ENCODE measurements around the gene GPALPP1.

Gene GPALPP1

DNA sequence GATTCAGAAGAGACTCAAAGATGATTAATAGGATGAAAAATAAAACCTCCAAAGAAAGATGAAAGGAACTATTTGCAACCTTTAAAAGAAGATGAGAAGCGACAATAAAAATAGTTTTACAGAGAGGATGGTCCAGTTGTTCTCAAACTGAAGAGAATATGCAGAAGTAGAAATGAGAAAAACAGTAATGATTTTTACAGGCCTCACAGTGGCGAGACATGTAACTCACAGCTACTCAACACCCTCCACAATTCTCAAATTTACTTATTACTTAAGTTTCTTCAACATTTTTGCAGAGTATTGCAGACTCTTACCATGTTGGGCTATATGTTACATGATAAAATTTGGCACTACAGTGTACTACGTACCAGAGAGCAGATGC lies 20.9 kb upstream of the GPALPP1 start:
- H3K4me1 ChIP-seq, result peaks cover 5 to 17% (median 9%) of the 10 kb centered on the region in 10 experiments
- TF ChIP-seq Cebpa-rat (IDR thresholded peaks at IDR 0.05), result no peak
- H3K4me3 ChIP-seq, result no peak overlapping the region
- H3K9me3 ChIP-seq (replicated peaks in 1 of 11), result peaks cover 19 to 26% (median 22%) of the 10 kb centered on the region in 11 experiments
- H4K20me1 ChIP-seq, result peaks cover 0 to 8% (median 0%) of the 10 kb centered on the region in 11 experiments; a peak in 3 of 22 replicates
- H3K27ac ChIP-seq, result no peak overlapping the region
- H3K9ac ChIP-seq, result no peak overlapping the region
- H3K36me3 ChIP-seq, result peaks cover 25 to 85% (median 71%) of the 10 kb centered on the region in 11 experiments
- no peak overlapping the region for H3K4me2 ChIP-seq
- no peaks in the 10 kb centered on the region for H3K27me3 ChIP-seq

DNA sequence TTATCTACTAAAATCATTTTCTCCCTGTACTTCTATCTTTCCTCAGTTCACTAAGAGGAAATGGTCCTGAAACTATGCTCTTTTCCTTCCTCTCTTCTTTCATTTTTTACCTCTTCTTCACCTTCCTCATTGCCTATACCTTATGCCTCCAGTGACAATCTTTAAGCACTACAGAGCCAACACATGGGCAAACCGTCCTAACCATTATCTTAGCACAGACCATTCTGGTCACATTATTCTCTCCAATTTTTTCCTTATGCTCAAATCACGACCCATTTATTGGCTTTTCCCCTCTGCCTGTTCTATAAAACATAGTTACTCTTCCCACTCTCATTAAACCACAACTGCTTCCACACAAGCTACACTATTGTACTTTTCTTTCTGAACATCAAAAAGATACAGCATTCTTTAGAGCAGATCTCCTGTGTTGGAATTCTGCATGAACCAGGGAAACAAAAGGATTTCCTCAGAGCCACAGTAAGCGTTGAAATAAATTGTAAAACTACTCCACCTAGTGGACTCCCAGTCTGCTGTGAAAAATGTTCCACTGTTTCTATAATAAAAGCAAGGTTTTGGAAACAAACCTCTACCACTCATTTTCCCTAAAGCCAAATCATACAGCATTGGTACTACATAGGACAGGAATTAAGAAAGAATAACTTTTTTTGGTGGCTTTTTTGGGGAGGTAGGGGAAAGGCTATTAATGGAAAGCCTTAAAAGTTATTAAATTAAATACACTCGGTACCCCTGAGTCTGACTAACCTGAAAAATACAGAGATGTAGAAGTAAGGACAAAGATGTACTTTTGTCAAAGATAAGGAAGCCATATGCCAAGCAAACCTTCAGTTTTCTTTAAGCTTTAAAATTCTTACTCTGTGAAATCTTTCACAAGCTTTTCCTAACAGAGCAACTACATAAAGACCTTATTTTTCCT lies 19.5 kb upstream of the GPALPP1 start:
- peaks cover 19 to 31% (median 23%) of the 10 kb centered on the region in 10 experiments for H3K4me1 ChIP-seq
- H3K4me3 ChIP-seq, result no peak overlapping the region
- no peaks in the 10 kb centered on the region for H3K27me3 ChIP-seq
- no peak for TF ChIP-seq Cebpa-rat (IDR thresholded peaks at IDR 0.05)
- H4K20me1 ChIP-seq, result peaks cover 0 to 9% (median 0%) of the 10 kb centered on the region in 11 experiments; a peak in 3 of 22 replicates
- H3K27ac ChIP-seq, result no peak overlapping the region
- no peak overlapping the region for H3K9ac ChIP-seq
- peaks cover 5 to 12% (median 8%) of the 10 kb centered on the region in 11 experiments; a peak in 20 of 22 replicates for H3K9me3 ChIP-seq (replicated peaks in 1 of 11)
- H3K36me3 ChIP-seq, result peaks cover 11 to 71% (median 57%) of the 10 kb centered on the region in 11 experiments
- peak overlapping the region in 1 of 11 experiments; percentile 6; a peak in 1 of 22 replicates for H3K4me2 ChIP-seq

DNA sequence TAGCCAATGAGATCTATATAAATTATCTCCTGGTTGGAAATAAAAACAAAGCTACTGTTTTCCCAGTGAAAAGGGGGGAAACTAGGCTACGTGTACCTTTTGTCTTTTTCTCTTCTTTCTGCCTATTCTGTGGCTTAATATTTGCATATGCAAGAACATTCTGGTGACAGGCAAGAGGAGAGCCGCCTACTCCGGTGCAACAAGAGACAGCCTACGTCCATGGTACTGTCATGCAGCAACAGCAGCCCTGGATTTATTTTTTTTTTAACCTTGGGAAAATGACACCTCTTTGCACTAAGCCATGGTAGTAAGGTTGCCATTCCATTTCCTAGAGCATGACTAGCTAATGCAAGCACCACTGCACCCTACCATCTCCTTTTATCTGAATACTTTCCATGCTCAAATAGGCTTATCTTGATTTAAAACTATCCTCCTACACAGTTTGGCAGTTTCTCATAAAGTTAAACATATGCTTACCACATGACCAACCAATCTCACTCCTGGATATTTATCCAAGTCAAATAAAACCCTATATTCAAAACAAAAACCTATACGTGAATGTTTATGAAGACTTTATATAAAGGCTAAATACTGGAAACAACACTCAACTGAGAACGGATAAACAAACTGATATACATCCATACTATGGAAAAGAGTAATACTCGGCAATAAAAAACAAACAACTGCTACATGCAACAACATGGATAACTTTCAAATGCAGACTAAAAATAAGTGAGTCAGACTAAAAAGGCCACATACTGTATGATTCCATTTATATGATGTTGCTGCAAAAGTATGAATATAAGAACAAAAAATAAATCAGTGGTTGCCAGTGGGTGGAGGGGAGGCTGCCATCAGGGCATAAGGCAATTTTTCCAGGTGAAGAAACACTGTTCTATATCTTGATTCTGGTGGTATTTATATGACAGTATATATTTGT lies 17.4 kb upstream of the GPALPP1 start:
- Histone ChIP-seq H3K4me1 (peaks cover 40 to 52% (median 44%) of the 10 kb centered on the region in 10 experiments), H3K27me3 (no peaks in the 10 kb centered on the region), H3K27ac (peak overlapping the region in 2 of 11 experiments; percentile 8 to 20; a peak in 2 of 22 replicates), H3K36me3 (peaks cover 0 to 59% (median 47%) of the 10 kb centered on the region in 11 experiments; a peak in 17 of 22 replicates), H3K9ac (peak overlapping the region in 1 of 11 experiments; percentile 19; a peak in 1 of 22 replicates), H3K4me2 (no peak overlapping the region), H4K20me1 (peaks cover 0 to 9% (median 0%) of the 10 kb centered on the region in 11 experiments; a peak in 3 of 22 replicates), H3K9me3 (replicated peaks in 1 of 11) (no peaks in the 10 kb centered on the region), H3K4me3 (no peak overlapping the region)
- no peak for TF ChIP-seq Cebpa-rat (IDR thresholded peaks at IDR 0.05)

DNA sequence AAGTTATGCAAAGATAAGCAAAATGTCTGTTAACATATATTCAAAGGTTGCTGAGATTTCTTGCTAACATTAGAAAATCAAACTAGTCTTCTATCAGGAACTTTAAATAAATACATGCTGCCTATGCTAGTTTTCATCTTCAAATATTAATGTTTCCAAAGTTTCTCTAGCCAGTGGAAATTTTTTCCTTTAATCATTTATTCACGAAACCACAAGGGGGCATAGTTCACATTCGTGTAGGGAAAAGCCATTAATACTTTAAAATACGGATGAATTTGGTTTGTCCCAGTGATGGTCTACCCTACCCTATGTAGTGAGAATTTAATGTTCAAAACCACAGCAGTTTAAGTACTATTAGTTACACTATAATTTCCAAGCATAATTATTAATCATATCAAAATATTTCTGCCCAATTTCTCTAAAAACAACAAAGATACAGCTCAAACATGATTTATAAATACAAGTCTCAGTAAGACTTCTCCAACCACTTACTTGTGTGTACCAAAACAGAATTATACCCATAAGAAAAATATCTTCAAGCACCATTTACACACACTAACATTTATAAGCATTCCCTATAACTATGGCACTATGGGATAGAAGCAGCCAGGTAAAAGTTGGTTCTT lies 16.3 kb upstream of the GPALPP1 start:
- H3K4me3 ChIP-seq, result peak overlapping the region in 2 of 10 experiments; percentile 47 to 53; a peak in 4 of 20 replicates
- H3K27ac ChIP-seq, result peak overlapping the region in 9 of 11 experiments; percentile 76 to 94 (median 92); a peak in 19 of 22 replicates
- H3K27me3 ChIP-seq, result no peaks in the 10 kb centered on the region
- peaks cover 41 to 62% (median 53%) of the 10 kb centered on the region in 10 experiments for H3K4me1 ChIP-seq
- no peak for TF ChIP-seq Cebpa-rat (IDR thresholded peaks at IDR 0.05)
- peak overlapping the region in 8 of 11 experiments; percentile 37 to 80 (median 77); a peak in 14 of 22 replicates for H3K9ac ChIP-seq
- H3K4me2 ChIP-seq, result peak overlapping the region; percentile 73 to 92 (median 86); a peak in 21 of 22 replicates
- H3K36me3 ChIP-seq, result peaks cover 7 to 59% (median 49%) of the 10 kb centered on the region in 11 experiments; a peak in 21 of 22 replicates
- peaks cover 0 to 9% (median 0%) of the 10 kb centered on the region in 11 experiments; a peak in 3 of 22 replicates for H4K20me1 ChIP-seq
- no peaks in the 10 kb centered on the region for H3K9me3 ChIP-seq (replicated peaks in 1 of 11)

DNA sequence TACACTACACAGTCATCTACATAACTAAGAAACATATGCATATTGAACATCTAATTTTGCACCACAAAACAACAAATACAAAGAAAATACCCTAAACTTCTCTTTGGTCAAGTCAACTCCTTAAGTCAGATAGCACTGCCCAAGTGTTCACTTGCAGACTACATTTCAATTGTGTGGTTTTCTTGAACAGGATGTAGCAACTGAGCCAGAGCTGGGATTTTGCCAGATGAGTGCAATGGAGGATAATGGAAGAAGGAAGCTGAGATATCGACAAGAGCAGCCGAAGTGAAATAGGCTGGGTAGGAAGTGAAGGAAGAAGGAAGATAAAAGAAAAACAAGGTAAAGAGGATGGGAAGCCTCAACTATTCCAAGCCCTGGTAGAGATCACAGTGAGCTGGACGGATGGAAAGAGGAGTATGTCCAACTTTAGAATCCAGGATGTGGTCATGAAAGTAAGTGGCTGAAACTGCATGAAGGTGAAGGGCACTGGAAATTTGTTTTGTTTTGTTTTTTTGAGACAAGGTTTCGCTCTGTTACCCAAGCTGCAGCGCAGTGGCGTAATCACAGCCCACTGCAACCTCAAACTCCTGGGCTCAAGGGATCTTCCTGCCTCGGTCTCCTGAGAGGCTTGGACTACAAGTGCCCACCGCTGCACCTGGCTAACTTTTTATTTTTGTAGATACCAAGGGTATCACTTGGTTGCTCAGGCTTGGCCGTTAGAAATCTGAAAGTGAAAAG lies 15.1 kb upstream of the GPALPP1 start:
- peaks cover 41 to 66% (median 59%) of the 10 kb centered on the region in 10 experiments for H3K4me1 ChIP-seq
- H3K4me2 ChIP-seq, result peak overlapping the region; percentile 73 to 92 (median 86)
- peaks cover 0 to 9% (median 0%) of the 10 kb centered on the region in 11 experiments; a peak in 3 of 22 replicates for H4K20me1 ChIP-seq
- no peaks in the 10 kb centered on the region for H3K27me3 ChIP-seq
- peak overlapping the region; percentile 27 to 56 (median 46); a peak in 19 of 20 replicates for H3K4me3 ChIP-seq
- peak overlapping the region in 10 of 11 experiments; percentile 49 to 94 (median 90); a peak in 21 of 22 replicates for H3K27ac ChIP-seq
- no peaks in the 10 kb centered on the region for H3K9me3 ChIP-seq (replicated peaks in 1 of 11)
- peak overlapping the region in 9 of 11 experiments; percentile 66 to 80 (median 76); a peak in 18 of 22 replicates for H3K9ac ChIP-seq
- TF ChIP-seq Cebpa-rat (IDR thresholded peaks at IDR 0.05), result peak in 9 of 11 experiments; percentile 50 to 96 (median 93); a peak in 17 of 22 replicates
- peaks cover 17 to 59% (median 50%) of the 10 kb centered on the region in 11 experiments for H3K36me3 ChIP-seq

DNA sequence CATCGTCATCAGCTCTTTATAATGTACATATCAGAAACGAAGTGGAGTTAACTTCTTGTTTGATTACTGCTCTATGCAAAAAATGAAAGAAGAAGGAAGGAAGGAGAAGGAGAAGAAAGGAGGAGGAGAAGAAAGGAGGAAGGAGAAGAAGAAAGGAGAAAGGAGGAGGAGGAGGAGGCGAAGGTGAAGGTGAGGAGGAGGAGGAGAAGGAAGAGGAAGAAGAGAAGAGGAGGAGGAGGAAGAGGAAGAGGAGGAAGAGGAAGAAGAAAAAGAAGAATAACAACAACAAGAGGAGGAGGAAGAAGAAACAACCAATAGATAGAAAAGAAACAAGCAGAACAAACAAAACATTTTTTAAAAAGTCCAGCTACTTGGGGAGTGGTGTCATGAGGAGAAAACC lies 13.1 kb upstream of the GPALPP1 start:
- peak overlapping the region in 1 of 10 experiments; percentile 6; a peak in 1 of 20 replicates for H3K4me3 ChIP-seq
- H3K36me3 ChIP-seq, result peaks cover 32 to 69% (median 63%) of the 10 kb centered on the region in 11 experiments

DNA sequence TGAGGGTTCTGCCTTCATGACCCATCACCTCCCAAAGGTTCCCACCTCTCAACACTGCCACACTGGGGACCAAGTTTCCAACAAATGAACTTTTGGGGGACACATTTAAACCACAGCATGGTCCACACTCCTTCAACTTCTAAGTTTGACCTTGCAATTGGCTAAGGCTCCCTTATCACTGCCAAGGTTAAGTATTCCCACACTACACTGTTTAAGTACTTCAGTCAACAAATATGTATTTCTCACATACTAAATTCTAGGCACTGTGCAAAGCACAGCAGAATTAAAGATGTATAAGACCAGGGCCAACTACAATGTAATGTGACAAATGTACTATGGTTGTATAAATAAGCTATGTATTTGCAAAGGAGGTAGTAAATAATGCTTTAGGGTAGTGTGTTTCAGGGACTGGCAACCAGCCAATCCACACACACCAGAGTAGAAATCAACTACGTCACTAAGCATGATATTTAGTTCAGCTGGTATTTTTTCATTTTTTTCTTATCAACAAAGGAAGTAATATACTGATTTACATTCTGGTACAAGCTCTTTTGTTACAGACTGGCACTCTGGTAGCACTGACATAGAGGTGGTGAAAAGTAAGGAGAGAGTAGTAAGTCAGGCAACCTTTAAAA lies 12.3 kb upstream of the GPALPP1 start:
- Histone ChIP-seq H3K4me3 (no peak overlapping the region), H3K4me2 (peak overlapping the region; percentile 54 to 92 (median 85); a peak in 20 of 22 replicates), H3K36me3 (peaks cover 32 to 67% (median 59%) of the 10 kb centered on the region in 11 experiments), H3K4me1 (peaks cover 41 to 63% (median 60%) of the 10 kb centered on the region in 10 experiments), H3K9me3 (replicated peaks in 1 of 11) (no peaks in the 10 kb centered on the region), H4K20me1 (peaks cover 0 to 12% (median 0%) of the 10 kb centered on the region in 11 experiments; a peak in 5 of 22 replicates), H3K27me3 (no peaks in the 10 kb centered on the region), H3K9ac (no peak overlapping the region), H3K27ac (peak overlapping the region in 9 of 11 experiments; percentile 16 to 94 (median 92); a peak in 14 of 22 replicates)
- TF ChIP-seq Cebpa-rat (IDR thresholded peaks at IDR 0.05), result no peak

More for the DNA sequence above, 13.1 kb upstream of the GPALPP1 start:
- H3K27ac ChIP-seq, result peak overlapping the region in 8 of 11 experiments; percentile 83 to 94 (median 92); a peak in 18 of 22 replicates
- peaks cover 0 to 8% (median 0%) of the 10 kb centered on the region in 11 experiments; a peak in 4 of 22 replicates for H4K20me1 ChIP-seq
- peaks cover 41 to 63% (median 60%) of the 10 kb centered on the region in 10 experiments for H3K4me1 ChIP-seq
- peak overlapping the region; percentile 54 to 92 (median 85) for H3K4me2 ChIP-seq
- no peaks in the 10 kb centered on the region for H3K9me3 ChIP-seq (replicated peaks in 1 of 11)
- no peak for TF ChIP-seq Cebpa-rat (IDR thresholded peaks at IDR 0.05)
- peak overlapping the region in 4 of 11 experiments; percentile 76 to 80 (median 78); a peak in 5 of 22 replicates for H3K9ac ChIP-seq
- no peaks in the 10 kb centered on the region for H3K27me3 ChIP-seq

All from BLaER1 treated with 17β-estradiol and CSF1 and Interleukin-3, amounts not matched to agents 10 nM and 100 nM (cell line).